Osteocyte (in vitro differentiated cells): Measurements from ENCODE around the gene RPS18. TPM values are rescaled to one million over a fixed set of nuclear protein-coding genes. Genes with fewer than 3 reads are reported as not detected.

Experiments used
- DNase-seq: peaks from one replicate; pipeline ENCODE4 v3.0.0; 2021; ENCODE audit warnings: mixed read lengths; ENCODE audit not compliant: unreplicated experiment; ENCODE audit errors: extremely low spot score
- H3K27ac Mint-ChIP-seq: one replicate; pipeline ENCODE4 v1.8.0; 2021; ENCODE audit warnings: mild to moderate bottlenecking, mixed read lengths; ENCODE audit not compliant: unreplicated experiment
- H3K27me3 Mint-ChIP-seq: one replicate; pipeline ENCODE4 v1.8.0; 2021; ENCODE audit warnings: mixed read lengths; ENCODE audit not compliant: unreplicated experiment
- H3K36me3 Mint-ChIP-seq: one replicate; pipeline ENCODE4 v1.8.0; 2021; ENCODE audit warnings: mixed read lengths; ENCODE audit not compliant: unreplicated experiment
- H3K4me1 Mint-ChIP-seq: one replicate; pipeline ENCODE4 v1.8.0; 2021; ENCODE audit warnings: mixed read lengths; ENCODE audit not compliant: unreplicated experiment
- H3K4me3 Mint-ChIP-seq: one replicate; pipeline ENCODE4 v1.8.0; 2021; ENCODE audit warnings: mild to moderate bottlenecking, moderate library complexity, mixed read lengths; ENCODE audit not compliant: unreplicated experiment
- H3K9me3 Mint-ChIP-seq: one replicate; pipeline ENCODE4 v1.8.0; 2021; ENCODE audit warnings: mixed read lengths; ENCODE audit not compliant: unreplicated experiment
- total RNA-seq: library from RNA; stranded (reverse); gene quantifications from 2 replicates; pipeline ENCODE4 v1.2.1, GENCODE V29; 2021
- TF ChIP-seq, protein P1 (sequence below): fragments of 200-600 bp; sonication (generic); IDR thresholded peaks from 2 replicates; pipeline ENCODE4 v1.5.0; 2021; ENCODE audit warnings: antibody characterized with exemption, mild to moderate bottlenecking, moderate library complexity

The RPS18 gene
- total RNA-seq, 1 donor from 2014 or later = 2,180 TPM

DNA sequence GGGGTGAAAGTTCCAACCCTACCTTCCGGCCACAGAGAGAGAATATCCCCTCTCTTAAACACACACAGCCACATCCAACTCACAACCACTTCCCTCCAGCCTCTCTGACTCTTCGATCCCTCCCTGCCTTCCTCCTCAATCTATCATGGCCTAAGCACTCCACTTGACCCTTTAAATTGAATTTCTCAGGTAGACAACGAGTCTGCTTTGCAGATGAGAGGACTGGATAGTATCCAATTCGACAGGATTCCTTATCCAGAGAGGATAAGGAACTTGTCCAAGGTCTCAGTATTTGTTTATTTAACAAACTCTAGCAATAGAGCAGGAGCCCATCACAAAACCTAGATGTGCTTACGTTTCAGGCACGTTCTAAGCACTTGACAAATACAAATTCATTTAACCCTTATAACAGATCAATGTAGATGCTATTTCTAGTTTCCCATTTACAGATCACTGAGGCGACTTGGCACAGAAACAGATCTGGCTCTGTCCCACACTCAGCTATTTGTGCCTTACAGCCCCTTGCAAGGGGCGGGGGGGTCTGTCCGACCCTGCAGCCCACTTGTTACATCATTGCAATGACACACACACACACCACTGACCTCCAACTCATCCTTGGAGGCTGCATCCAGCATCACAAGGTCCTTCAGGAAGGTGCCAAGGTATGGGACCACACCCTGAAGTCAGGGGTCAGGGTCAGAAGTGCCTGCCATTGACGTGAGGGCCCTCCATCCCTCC, 22.4 kb downstream of the RPS18 start:
- no peak for DNase-seq
- Mint-ChIP-seq H3K27me3 (no peaks in the 10 kb centered on the region), H3K36me3 (peaks cover 10% of the 10 kb centered on the region), H3K9me3 (no peaks in the 10 kb centered on the region), H3K4me1 (peaks cover 23% of the 10 kb centered on the region), H3K4me3 (no peak overlapping the region), H3K27ac (no peak overlapping the region)
- TF ChIP-seq, protein P1, sequence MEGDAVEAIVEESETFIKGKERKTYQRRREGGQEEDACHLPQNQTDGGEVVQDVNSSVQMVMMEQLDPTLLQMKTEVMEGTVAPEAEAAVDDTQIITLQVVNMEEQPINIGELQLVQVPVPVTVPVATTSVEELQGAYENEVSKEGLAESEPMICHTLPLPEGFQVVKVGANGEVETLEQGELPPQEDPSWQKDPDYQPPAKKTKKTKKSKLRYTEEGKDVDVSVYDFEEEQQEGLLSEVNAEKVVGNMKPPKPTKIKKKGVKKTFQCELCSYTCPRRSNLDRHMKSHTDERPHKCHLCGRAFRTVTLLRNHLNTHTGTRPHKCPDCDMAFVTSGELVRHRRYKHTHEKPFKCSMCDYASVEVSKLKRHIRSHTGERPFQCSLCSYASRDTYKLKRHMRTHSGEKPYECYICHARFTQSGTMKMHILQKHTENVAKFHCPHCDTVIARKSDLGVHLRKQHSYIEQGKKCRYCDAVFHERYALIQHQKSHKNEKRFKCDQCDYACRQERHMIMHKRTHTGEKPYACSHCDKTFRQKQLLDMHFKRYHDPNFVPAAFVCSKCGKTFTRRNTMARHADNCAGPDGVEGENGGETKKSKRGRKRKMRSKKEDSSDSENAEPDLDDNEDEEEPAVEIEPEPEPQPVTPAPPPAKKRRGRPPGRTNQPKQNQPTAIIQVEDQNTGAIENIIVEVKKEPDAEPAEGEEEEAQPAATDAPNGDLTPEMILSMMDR = no peak

- Mint-ChIP-seq H3K4me1 (peaks cover 22% of the 10 kb centered on the region), H3K36me3 (peaks cover 13% of the 10 kb centered on the region), H3K4me3 (peak overlapping the region; percentile 16), H3K27ac (peak overlapping the region; percentile 67), H3K9me3 (no peaks in the 10 kb centered on the region), H3K27me3 (no peaks in the 10 kb centered on the region)
- TF ChIP-seq, protein P1 = no peak
- DNase-seq = no peak
Observed at GRCh38 chr6:33295621-33296369, 23.9 kb downstream of the RPS18 start.

DNA sequence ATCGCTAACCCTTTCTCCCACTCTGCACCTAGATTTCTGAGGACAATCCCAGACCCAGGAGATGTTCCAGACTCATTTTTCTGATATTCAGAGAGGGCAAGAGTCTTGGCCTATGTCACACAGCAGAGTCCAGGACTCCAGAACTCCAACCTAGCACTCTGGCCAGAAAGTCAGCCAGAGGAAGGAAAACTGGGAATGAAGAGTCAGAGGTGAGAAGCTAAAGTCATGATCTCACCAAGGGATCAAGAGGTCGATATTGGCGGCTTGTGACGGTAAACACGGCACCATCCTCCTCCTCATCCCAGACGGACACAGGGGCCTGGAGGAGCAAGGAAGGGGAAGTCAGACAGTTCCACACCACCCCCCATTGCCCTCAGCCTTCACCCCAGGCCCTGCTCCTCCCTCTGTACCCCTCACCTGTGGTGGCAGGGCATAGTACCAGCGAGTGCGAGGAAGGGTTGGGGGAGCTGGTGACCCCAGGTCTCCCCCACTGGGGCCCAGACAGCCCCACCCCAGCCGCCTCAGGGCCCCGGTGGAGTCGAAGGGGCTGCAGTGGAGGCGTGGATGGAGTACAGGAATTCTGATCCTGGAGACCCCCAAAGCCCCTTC, 25.0 kb downstream of the RPS18 start:
- Mint-ChIP-seq H3K4me1 (peaks cover 30% of the 10 kb centered on the region), H3K27ac (peak overlapping the region; percentile 100), H3K36me3 (peaks cover 15% of the 10 kb centered on the region), H3K27me3 (no peaks in the 10 kb centered on the region), H3K4me3 (peak overlapping the region; percentile 98), H3K9me3 (no peaks in the 10 kb centered on the region)
- DNase-seq = no peak
- TF ChIP-seq, protein P1 = no peak

DNA sequence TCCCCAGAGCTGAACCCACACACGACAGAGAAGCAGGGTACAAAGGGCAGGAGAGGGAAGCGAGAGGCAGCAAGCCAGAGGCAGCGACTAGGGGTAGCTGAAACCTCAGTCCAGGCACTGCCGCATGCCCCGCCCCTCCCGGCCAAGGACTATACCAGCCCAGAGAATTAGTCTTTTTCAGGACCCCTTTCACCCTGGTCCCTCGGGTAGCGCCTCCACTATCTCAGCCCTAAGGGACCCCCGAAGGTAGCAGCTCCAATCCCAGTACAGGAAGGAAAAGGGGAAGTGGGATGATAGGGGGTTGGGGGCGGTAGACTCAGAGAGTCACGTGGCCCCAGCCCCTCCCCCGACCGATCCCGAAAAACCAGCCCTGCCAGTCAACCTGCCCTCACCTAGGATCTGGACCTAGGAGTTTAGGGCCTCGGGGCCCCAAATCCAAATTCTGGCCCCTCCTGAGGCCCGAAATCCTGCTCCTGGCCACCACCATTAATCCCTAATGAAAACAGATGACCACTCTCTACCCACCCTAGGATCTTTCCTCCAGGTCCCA, 25.6 kb downstream of the RPS18 start:
- Mint-ChIP-seq H3K36me3 (peaks cover 15% of the 10 kb centered on the region), H3K4me3 (peak overlapping the region; percentile 98), H3K9me3 (no peaks in the 10 kb centered on the region), H3K27me3 (no peaks in the 10 kb centered on the region), H3K4me1 (peaks cover 30% of the 10 kb centered on the region), H3K27ac (peak overlapping the region; percentile 100)
- DNase-seq = no peak
- TF ChIP-seq, protein P1 = no peak
